SJSA1 (cell line): ENCODE data around the gene SHISA7. TPM values are rescaled to one million over a fixed set of nuclear protein-coding genes. Genes with fewer than 3 reads are reported as not detected.

Experiments
- DNase-seq, 2 experiments: peaks; one replicate each; pipeline ENCODE4 v3.0.0-alpha.2; 2015 to 2020; ENCODE audit warnings: low spot score in 2 of 2, low read depth in 1 of 2
- H3K27ac ChIP-seq: fragments of 250-450 bp; sonication (Bioruptor Pico); 2 replicates; pipeline ENCODE4 v1.5.1; 2020; ENCODE audit warnings: mild to moderate bottlenecking, moderate library complexity
- H3K27me3 ChIP-seq: fragments of 250-450 bp; sonication (Bioruptor Pico); replicated peaks from 2 replicates; pipeline ENCODE4 v1.5.1; 2020; ENCODE audit warnings: mild to moderate bottlenecking, moderate library complexity
- H3K36me3 ChIP-seq: fragments of 250-450 bp; sonication (Bioruptor Pico); 2 replicates; pipeline ENCODE4 v1.5.1; 2020; ENCODE audit warnings: mild to moderate bottlenecking
- H3K4me1 ChIP-seq: fragments of 250-450 bp; sonication (Bioruptor Pico); replicated peaks from 2 replicates; pipeline ENCODE4 v1.6.1; 2021; ENCODE audit warnings: mild to moderate bottlenecking
- H3K4me3 ChIP-seq: fragments of 250-450 bp; sonication (Bioruptor Pico); 2 replicates; pipeline ENCODE4 v1.5.1; 2020; ENCODE audit warnings: mild to moderate bottlenecking
- H3K9me3 ChIP-seq: fragments of 250-450 bp; sonication (Bioruptor Pico); replicated peaks from 2 replicates; pipeline ENCODE4 v1.5.1; 2020; ENCODE audit warnings: mild to moderate bottlenecking
- total RNA-seq: library from RNA; depleted of rRNA; stranded (reverse); fragments of >200 nt; shearing (Covaris generic); gene quantifications from 2 replicates; pipeline ENCODE4 v1.2.3, GENCODE V29; 2014; rRNA removed

The SHISA7 gene
- not detected in 2 replicates for total RNA-seq

DNA sequence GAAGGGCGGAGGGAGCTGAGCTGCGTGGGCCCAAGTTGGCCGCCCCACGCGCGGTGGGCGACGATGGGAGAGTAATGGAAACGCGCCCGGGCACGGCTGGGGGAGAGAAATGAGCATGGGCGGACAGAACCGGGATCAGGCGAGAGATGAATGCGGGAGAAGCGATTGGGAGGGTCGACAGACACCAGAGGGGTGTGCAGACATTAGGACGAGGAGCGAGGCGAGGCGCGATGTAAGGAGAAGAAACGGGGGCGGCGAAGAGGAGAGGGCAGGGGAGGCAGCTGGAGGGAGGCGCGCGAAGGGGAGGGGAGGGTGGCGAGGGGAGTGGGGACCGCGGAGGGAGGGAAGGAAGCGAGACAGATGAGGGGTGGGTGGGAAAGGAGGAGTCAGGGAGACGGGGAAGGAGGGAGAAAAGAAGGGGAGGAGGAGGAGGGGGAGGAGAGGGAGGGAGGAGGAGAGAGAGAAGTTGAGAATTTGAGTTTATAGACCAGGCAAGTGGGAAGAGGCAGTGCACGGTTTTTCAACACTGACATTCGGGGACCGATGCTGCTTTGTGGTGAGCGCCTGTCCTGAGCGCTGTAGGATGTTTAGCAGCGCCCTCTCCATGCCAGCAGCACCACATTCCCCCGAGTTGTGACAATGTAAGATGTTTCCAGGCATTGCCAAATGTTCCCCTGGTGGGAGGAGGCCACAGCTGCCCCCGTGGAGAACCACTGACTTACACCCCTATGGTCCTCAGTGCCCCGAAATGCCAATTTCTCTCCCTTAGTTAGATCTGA lies at the start of gene SHISA7:
Gene SHISA7 (minus strand): TSS at position 256 of the 779 bp plus-strand sequence. CDS start 437 bp downstream, outside the sequence.
- no peak within 1 kb of the TSS for H3K4me3 ChIP-seq
- peaks cover 5% of the 10 kb centered on the region; the same call in 1 of the 2 replicates for H3K9me3 ChIP-seq
- peaks cover 7% of the 10 kb centered on the region; the same call in 1 of the 2 replicates for H3K4me1 ChIP-seq
- H3K36me3 ChIP-seq, result no peaks in the 10 kb centered on the region
- DNase-seq, result no peak
- peaks cover 67% of the 10 kb centered on the region for H3K27me3 ChIP-seq
- H3K27ac ChIP-seq, result no peak within 1 kb of the TSS

- H3K4me1 ChIP-seq, result peaks cover 6% of the 10 kb centered on the region
- no peak overlapping the region for H3K4me3 ChIP-seq
- H3K36me3 ChIP-seq, result no peaks in the 10 kb centered on the region
- H3K27ac ChIP-seq, result no peak overlapping the region
- no peaks in the 10 kb centered on the region for H3K9me3 ChIP-seq
- no peak for DNase-seq
- H3K27me3 ChIP-seq, result peaks cover 3% of the 10 kb centered on the region; the same call in 1 of the 2 replicates
Observed at GRCh38 chr19:55492362-55492944, 49.4 kb upstream of the SHISA7 start.

GRCh38 chr19:55491546-55492360 lies 48.7 kb upstream of the SHISA7 start:
- Histone ChIP-seq H3K27me3 (peaks cover 3% of the 10 kb centered on the region; the same call in 1 of the 2 replicates), H3K36me3 (no peaks in the 10 kb centered on the region), H3K27ac (no peak overlapping the region), H3K4me3 (no peak overlapping the region), H3K4me1 (peaks cover 13% of the 10 kb centered on the region), H3K9me3 (no peaks in the 10 kb centered on the region)
- no peak for DNase-seq

GRCh38 chr19:55490478-55491432 lies 47.7 kb upstream of the SHISA7 start:
- H3K27ac ChIP-seq, result no peak overlapping the region
- H3K36me3 ChIP-seq, result peaks cover 6% of the 10 kb centered on the region; the same call in 1 of the 2 replicates
- H3K9me3 ChIP-seq, result no peaks in the 10 kb centered on the region
- H3K4me3 ChIP-seq, result no peak overlapping the region
- peaks cover 23% of the 10 kb centered on the region for H3K4me1 ChIP-seq
- no peak for DNase-seq
- H3K27me3 ChIP-seq, result peaks cover 3% of the 10 kb centered on the region; the same call in 1 of the 2 replicates

- H3K27me3 ChIP-seq, result 0 out of 2 replicates have a peak, but pooled peaks cover 3% of the 10 kb centered on the region
- no peak overlapping the region for H3K27ac ChIP-seq
- H3K4me3 ChIP-seq, result no peak overlapping the region
- no peak for DNase-seq
- H3K36me3 ChIP-seq, result peaks cover 9% of the 10 kb centered on the region; the same call in 1 of the 2 replicates
- H3K9me3 ChIP-seq, result no peaks in the 10 kb centered on the region; the same call in 1 of the 2 replicates
- H3K4me1 ChIP-seq, result peaks cover 28% of the 10 kb centered on the region
Observed at GRCh38 chr19:55489711-55490477, 46.8 kb upstream of the SHISA7 start.

- Histone ChIP-seq H3K4me1 (peaks cover 34% of the 10 kb centered on the region), H3K36me3 (peaks cover 10% of the 10 kb centered on the region), H3K27me3 (0 out of 2 replicates have a peak, but pooled peaks cover 2% of the 10 kb centered on the region), H3K4me3 (no peak overlapping the region), H3K27ac (no peak overlapping the region), H3K9me3 (no peaks in the 10 kb centered on the region; the same call in 1 of the 2 replicates)
- no peak for DNase-seq
Observed at GRCh38 chr19:55488986-55489710, 46.0 kb upstream of the SHISA7 start.

DNA sequence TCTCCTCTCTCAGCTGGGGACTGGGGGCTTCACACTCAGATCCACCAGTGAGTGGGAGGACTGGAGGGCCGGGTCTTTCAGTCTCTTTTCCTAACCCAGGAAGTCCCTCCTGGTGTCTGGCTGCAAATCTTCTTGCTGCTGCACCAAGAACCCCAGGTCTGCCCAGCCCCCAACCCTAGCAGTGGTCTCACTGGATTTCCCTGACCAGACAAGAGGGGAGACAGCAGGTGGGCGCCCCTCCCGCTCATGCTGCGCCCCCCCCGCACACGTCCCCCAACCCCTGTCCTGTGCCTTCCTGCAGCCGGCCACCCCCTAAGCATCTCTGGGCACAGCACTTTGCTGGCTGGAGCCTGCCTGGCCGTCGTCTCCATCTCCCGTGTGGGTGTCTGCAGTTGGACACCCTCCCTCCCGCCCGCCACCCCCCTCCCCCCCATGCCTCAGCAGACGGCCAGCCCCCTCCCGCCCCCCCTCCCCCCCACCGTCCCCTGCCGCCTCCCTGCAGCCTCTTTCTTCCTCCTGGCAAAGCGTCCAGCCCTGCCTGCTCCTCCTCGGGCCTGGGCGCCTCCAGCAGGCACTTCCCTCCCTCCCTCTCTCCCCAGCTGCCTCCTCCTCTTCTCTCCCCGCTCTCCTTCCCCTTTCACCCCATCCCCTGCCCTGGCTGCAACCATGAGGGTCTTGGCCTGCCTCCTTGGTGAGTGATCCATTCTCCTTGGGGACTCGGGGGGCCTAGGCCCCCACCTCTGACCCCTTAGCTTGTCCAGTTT lies 45.0 kb upstream of the SHISA7 start, which contains the start of gene SSC5D:
Gene SSC5D (plus strand): TSS at position 513 of the 764 bp plus-strand sequence. CDS start 154 bp downstream, at position 667.
- no peak within 1 kb of the TSS for H3K27ac ChIP-seq
- peaks cover 35% of the 10 kb centered on the region for H3K4me1 ChIP-seq
- DNase-seq, result no peak

DNA sequence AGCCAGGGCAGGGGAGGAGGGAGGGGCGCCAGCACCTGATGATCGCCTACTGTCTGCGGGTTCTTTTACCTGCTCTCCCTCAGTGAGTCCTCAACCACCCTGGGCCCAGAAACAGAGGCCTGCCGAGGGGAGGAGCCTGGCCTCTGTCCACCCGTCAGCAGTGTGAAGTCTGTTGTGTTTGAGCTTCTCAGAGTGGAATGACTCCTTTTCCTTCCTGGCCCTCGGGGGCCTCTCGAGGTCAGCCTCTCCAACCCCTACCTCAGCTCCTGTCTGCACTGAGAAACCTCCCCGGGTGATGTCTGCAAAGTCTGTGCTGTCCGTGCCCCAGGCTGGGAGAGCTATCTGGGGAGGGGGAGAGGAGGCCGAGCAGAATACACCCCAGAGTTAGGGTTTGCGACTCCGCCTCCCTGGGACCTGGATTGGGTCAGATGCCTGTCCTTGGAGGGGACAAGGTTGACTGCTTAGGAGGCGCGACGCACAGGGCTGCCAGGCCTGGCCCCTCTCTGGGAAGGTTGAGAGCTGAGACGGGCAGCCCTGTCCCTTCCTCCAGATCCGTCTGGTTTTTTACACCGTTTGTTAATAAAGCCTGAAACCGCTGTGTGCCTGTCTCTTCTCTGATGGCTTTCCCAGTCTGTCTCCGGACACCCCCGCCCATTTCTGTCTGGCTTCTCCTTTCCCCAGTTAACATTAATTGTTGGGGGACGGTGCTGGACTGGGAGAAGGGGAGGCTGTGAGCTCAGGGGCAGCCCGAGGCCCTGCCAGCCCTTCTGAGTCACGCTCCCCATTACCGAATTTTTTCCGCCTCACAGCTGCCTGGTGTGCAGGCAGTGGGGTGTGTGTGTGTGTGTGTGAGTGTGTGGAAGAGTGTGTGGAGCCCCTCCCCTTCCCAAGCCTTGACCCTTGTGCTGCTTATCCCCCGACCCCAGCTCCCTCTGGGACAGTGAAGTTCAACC lies 44.1 kb upstream of the SHISA7 start:
- H3K27ac ChIP-seq, result no peak overlapping the region
- H3K36me3 ChIP-seq, result peaks cover 25% of the 10 kb centered on the region
- no peaks in the 10 kb centered on the region for H3K27me3 ChIP-seq
- DNase-seq, result peak; percentile 42 to 71
- no peak overlapping the region for H3K4me3 ChIP-seq
- no peaks in the 10 kb centered on the region; the same call in 1 of the 2 replicates for H3K9me3 ChIP-seq
- H3K4me1 ChIP-seq, result peaks cover 35% of the 10 kb centered on the region

More for the DNA sequence above, 45.0 kb upstream of the SHISA7 start, which contains the start of gene SSC5D:
- no peak within 1 kb of the TSS for H3K4me3 ChIP-seq
- no peaks in the 10 kb centered on the region; the same call in 1 of the 2 replicates for H3K9me3 ChIP-seq
- H3K36me3 ChIP-seq, result peaks cover 19% of the 10 kb centered on the region
- H3K27me3 ChIP-seq, result no peaks in the 10 kb centered on the region

DNA sequence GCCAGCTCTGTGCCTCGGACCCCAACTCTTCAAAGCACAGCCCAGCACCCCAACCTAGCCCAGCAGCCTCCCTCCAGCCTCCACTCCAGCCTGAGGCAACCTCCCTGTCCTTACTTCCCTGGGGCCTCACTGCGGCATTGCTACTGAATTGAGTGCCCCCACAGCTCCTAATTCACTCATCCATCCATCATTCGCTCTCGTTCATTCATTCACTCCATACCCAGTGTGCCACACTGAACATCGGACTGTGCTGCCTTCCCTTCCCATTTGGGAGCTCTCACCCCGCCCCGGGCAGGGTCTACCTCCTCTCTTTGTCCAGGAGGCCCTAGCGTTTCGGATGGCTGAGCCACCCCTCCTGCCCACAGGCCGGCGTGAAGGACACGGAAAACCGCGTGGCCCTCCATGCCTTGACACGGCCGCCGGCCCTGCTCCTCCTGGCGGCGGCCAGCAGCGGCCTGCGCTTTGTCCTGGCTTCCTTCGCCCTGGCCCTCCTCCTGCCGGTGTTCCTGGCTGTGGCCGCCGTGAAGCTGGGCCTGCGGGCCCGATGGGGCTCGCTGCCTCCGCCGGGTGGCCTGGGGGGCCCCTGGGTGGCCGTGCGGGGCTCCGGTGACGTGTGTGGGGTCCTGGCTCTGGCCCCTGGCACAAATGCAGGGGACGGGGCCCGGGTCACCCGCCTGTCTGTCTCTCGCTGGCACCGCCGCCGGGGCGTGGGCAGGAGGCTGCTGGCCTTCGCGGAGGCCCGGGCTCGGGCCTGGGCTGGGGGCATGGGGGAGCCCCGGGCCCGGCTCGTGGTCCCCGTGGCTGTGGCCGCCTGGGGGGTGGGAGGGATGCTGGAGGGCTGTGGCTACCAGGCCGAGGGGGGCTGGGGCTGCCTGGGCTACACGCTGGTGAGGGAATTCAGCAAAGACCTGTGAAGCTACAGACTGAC lies 43.2 kb upstream of the SHISA7 start:
- Histone ChIP-seq H3K4me3 (peak overlapping the region; percentile 55; the same call in 1 of the 2 replicates), H3K27ac (no peak overlapping the region), H3K9me3 (no peaks in the 10 kb centered on the region; the same call in 1 of the 2 replicates), H3K36me3 (peaks cover 27% of the 10 kb centered on the region), H3K4me1 (peaks cover 35% of the 10 kb centered on the region), H3K27me3 (no peaks in the 10 kb centered on the region)
- no peak for DNase-seq
